ENCODE results near the gene CCDC34.

Gene CCDC34

DNA sequence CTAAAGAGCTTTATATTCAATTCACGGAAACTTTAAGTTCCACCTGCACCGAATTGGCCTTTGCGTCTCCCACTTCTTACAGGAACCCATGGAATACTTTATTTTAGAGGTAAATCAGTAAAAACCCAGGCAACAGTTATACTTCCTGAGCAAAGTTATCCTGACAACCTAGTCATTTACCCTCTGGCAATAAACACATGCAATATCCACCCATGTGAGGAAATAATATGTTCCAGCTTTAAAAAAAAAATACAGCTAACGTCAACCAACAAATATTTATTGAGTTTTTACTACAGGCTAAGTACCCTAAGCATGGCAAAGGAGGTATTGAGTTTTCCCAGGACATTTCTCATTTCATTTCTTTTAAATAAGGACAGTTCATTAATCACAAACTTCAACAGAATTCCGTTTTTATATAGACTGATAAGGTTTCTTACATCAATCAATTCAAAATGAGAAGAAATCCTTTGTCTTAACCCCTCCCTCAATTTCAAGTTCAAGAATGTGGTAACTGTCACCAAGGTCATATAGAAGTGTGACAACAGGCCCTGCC is 38.3 kb upstream of the CCDC34 start:
- DNase-seq (ENCODE audit: low spot score) = no peak
- Histone ChIP-seq H3K27ac (no peak overlapping the region), H3K4me3 (no peak overlapping the region)
- TF ChIP-seq, protein P1, sequence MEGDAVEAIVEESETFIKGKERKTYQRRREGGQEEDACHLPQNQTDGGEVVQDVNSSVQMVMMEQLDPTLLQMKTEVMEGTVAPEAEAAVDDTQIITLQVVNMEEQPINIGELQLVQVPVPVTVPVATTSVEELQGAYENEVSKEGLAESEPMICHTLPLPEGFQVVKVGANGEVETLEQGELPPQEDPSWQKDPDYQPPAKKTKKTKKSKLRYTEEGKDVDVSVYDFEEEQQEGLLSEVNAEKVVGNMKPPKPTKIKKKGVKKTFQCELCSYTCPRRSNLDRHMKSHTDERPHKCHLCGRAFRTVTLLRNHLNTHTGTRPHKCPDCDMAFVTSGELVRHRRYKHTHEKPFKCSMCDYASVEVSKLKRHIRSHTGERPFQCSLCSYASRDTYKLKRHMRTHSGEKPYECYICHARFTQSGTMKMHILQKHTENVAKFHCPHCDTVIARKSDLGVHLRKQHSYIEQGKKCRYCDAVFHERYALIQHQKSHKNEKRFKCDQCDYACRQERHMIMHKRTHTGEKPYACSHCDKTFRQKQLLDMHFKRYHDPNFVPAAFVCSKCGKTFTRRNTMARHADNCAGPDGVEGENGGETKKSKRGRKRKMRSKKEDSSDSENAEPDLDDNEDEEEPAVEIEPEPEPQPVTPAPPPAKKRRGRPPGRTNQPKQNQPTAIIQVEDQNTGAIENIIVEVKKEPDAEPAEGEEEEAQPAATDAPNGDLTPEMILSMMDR (IDR thresholded peaks at IDR 0.05) = no peak

DNA sequence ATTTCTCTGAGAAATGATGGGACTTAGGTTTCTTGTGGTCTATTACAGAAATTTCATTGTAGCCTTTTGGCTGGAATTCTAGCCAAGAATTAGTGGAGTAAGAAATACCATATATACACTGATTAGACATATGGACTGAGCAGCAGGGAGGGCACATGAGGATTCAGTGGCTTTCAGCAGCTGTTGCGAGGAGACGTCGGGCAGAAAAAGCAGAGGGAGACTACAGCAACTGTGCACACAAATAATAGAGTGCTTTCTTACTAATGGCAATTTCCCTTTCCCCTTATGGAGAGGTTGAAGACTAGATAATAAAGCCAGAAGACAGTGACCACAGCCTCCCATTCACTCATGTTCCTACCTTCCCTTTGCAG is 35.4 kb upstream of the CCDC34 start:
- TF ChIP-seq, protein P1 (IDR thresholded peaks at IDR 0.05) = no peak
- Histone ChIP-seq H3K27ac (no peak overlapping the region), H3K4me3 (no peak overlapping the region)
- no peak for DNase-seq (ENCODE audit: low spot score)

DNA sequence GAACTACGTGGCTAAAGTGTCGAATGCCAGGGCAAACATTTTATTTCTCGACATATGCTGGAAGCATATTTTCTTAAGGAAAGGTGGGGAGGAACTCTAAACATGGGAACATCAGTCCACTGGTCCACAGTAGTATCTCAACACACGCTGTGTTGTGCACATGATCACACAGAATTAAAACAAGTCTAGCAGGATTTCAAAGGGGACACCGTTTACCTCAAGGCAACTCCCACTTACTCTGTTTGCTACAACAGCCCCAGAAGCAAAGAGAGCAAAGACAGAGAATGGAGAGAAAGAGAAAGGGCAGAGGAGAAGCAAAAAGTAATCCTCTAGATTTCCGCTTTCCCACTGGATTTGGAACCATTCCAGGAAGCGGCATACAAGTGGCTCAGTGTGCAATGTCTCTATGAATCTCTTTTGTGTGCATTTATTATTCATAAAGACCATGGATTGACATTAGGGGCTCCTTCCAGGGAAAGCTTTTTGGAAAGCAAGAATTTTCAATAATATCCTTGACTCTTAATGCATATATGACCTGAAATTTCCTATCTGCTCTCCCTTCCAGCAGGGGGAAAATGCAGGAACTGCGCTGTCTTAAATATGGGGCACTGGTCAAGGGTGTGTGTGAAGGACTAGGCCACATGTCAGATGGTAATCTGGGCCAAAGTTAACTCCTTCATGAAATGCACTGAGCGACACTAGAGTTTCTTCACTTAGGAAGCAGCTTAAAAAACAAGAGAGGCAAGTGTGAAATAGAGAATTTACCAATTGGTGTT is 34.8 kb upstream of the CCDC34 start:
- no peak for DNase-seq (ENCODE audit: low spot score)
- TF ChIP-seq, protein P1 (IDR thresholded peaks at IDR 0.05) = no peak
- H3K4me3 ChIP-seq = no peak overlapping the region
- H3K27ac ChIP-seq = no peak overlapping the region

DNA sequence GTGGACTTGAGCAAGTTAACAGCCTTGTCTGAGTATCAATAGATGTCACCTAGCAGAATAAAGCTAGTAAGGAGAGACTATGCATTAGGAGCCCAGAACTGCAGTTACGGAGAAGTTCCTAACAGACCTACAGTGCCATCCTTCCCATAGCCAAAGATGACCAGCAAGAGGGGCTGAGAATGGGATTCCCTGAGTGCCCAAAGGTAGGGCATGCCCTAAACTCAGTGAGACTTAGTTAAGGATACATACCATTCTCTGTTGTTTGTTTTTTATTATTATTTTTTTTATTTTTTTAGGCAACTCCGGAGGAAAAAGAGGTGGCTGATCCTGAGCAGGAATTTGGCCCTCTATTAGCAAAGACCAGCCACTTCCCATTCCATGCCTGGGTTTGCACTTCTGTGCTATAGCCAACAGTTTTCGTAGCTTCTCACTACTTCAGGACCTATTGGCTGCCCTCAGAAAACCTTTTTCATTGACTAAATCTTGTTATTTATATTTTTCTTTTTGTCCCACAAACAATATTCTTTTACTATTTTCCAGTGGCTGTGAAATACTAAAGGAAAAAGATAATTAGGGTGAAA is 33.3 kb upstream of the CCDC34 start:
- TF ChIP-seq, protein P1 (IDR thresholded peaks at IDR 0.05) = no peak
- H3K27ac ChIP-seq = no peak overlapping the region
- no peak for DNase-seq (ENCODE audit: low spot score)
- no peak overlapping the region for H3K4me3 ChIP-seq

DNA sequence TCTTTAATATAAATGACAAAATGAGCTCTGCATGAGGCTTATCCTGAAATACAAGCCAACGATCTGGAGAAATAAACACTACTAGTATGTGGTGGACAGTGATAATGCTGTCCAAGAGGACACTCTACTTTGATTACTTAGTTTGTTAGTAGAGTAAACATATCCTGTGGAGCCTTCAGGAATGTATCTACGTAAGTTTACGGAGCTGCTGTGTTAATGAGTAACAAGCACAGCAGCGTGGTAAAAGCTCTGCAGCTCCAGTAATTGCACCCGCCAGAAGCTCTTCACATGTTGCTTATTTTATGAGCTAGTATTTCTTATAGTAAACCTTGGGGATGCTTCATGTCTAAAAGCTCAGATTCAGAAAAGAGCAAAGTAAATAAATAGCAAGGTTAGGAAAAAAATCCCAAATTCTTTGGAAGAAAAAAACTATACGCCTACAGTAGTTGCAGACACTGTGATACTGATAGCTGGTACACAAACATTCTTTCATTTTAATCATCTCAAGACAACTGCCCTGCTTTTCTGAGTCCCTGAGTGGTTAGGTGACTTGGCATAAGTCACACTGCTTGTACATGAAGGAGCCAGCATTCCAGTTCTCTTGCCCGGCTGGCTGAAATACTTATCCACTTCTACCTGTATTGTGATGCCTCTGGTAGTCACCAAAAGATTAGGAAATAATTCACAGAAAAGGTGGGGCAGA is 32.7 kb upstream of the CCDC34 start:
- DNase-seq (ENCODE audit: low spot score) = no peak
- Histone ChIP-seq H3K27ac (no peak overlapping the region), H3K4me3 (no peak overlapping the region)
- TF ChIP-seq, protein P1 (IDR thresholded peaks at IDR 0.05) = no peak

DNA sequence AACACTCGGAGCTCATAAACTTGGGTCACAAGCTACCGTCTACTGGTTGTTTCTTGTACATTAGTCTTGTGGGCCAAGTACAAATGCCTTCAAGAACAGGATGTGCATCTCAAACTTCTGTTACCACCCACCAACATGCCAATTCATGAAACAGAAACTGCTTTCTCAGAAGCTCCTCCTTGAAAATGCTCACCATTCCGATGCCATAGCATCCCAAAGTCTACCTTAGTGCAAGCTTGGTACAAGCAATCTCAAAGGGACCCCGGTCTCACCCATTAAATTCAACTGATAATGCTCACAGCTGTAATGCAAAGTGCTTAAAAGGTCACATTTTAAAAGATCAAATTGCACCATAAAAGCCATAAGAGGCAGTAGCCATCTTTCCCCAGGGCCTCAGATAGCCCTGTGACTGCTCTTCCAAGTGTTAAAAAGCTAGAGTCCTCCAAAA is 31.8 kb upstream of the CCDC34 start:
- H3K27ac ChIP-seq = no peak overlapping the region
- H3K4me3 ChIP-seq = no peak overlapping the region
- DNase-seq (ENCODE audit: low spot score) = no peak
- TF ChIP-seq, protein P1 (IDR thresholded peaks at IDR 0.05) = no peak
